ENCODE data around the gene RSBN1L. TPM values are rescaled to one million over a fixed set of nuclear protein-coding genes. Genes with fewer than 3 reads are reported as not detected.

Gene RSBN1L
- total RNA-seq, 2 donors from 2014 or later: 9.5 to 9.7 TPM

GRCh38 chr7:77824636-77825035 lies 128.4 kb downstream of the RSBN1L start:
- DNase-seq (no peak), ATAC-seq (no peak)
- intact Hi-C loops (cut with DNase I): no loop called here

GRCh38 chr7:77825131-77825530 lies 128.9 kb downstream of the RSBN1L start:
- no peak for DNase-seq
- intact Hi-C loops (cut with DNase I): no loop called here
- ATAC-seq: no peak

DNA sequence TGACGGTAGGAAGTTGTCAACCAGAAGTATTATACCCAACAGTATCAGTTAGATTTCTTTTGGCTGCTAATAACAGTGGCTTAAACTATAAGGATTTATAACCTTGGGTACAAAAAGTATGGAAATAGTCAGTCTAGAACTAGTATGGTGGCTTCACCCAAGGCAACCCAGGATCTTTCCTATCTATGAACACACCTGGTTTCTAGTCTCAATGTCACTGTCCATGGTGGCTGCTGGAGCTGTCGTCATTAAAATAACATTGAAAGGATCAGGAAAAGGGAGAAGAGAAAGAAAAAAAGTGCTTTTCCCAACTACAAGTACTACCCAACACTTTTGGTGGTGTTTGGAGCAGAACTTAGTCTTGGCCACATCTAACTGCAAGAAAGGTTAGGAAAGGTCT lies 130.0 kb downstream of the RSBN1L start:
- intact Hi-C loops (cut with DNase I): no loop called here
- no peak for DNase-seq
- ATAC-seq: no peak

- intact Hi-C loops (cut with DNase I): no loop called here
- ATAC-seq (no peak), DNase-seq (no peak)
These were observed 131.7 kb downstream of the RSBN1L start for GRCh38 chr7:77827999-77828398.

DNA sequence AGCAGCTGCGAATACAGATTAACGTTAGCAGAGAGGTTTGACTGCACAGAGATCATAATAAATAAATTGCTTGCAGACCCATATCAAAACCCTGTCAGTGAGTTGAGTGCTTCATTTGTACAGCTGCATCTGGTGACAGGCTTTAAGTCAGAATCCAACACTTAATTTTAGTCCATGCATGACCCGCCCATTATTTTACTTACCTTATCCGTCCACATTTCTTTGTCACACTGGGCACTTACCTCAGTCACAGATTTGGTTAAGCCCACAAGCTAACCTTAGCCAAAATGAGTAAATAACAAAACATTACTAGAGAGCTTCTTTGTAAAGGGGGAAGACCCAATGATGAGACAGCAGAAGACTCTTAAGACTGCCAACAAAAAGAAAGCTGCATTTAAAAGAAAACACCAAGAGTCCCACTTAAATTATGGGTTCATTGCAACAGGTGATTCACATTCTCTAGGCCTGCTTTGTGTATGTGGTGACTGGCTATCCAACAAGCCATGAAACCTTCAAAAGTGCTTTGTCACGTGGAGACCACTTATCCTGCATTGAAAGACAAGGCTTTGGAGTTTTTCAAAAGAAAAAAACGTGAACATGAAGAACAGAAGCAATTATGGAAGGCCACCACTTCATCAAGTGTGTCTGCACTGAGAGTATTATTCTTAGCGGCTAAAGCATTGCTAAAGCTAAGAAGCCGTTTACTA lies 134.5 kb downstream of the RSBN1L start:
- DNase-seq: no peak
- intact Hi-C loops (cut with DNase I): no loop called here
- ATAC-seq: no peak

DNA sequence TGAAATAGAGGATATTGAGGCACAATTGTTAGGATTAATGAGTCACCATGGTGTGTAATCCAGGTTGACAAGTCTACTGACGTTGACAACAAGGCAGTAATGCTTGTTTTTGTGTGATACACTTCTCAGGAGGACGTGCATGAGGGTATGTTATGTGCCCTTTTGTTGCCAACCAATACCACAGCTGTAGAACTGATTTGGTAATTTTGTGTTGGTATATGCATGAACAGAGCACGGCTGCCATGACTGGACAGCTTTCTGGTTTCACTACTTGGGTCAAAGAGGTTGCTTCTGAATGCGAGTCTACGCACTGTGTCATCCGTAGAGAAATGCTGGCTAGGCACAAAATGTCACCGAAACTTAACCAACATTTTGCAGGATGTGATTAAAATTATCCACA lies 135.2 kb downstream of the RSBN1L start:
- DNase-seq (no peak), ATAC-seq (no peak)
- intact Hi-C loops (cut with DNase I): no loop called here

DNA sequence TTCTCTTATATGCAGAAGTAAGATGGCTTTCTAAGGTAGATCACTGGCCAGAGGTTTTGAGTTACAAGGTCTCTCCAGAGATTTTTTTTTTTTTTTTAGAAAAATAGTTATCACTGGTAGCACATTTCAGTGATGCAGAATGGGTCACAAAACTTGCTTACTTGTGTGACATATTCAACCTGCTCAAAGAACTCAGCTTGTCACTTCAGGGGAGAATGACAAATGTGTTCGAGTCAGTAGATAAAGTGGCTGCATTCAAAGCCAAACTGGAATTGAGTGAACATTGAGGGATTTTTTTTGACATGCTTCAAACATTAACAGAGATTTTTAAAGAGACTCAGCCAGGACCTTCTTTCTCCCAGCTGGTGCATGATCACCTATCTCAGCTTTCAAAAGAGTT lies 135.7 kb downstream of the RSBN1L start:
- intact Hi-C loops (cut with DNase I): no loop called here
- DNase-seq (no peak), ATAC-seq (no peak)

Other genes starting within 250 kb of the RSBN1L start
- gene PTPN12, start 159.2 kb upstream of the RSBN1L start, total RNA-seq: 10 to 100 TPM; 47.5 to 60.4 TPM
- gene TMEM60, start 102.0 kb downstream of the RSBN1L start, total RNA-seq: 10 to 100 TPM in 1 of 2 donors, 1 to 10 TPM in 1; 7.6 to 11.3 TPM
- gene PHTF2, start 102.3 kb downstream of the RSBN1L start, total RNA-seq: 10 to 100 TPM; 17.3 to 17.7 TPM

Measured in left cardiac atrium (tissue), 4 donors.